Ovary (tissue), 9 donors: Measurements from ENCODE around the gene HIPK3. TPM values are rescaled to one million over a fixed set of nuclear protein-coding genes. Genes with fewer than 3 reads are reported as not detected.

Source experiments
- DNase-seq, 5 donors: peaks; one replicate each; pipeline ENCODE4 v3.0.0-alpha.2; 2019 to 2020
- H3K27ac ChIP-seq, 2 donors: fragments of 200-600 bp; one replicate each; pipeline versions ENCODE4 v1.5.1 to v1.8.0; 2019 to 2022
- H3K27me3 ChIP-seq: fragments of 200-600 bp; one replicate; pipeline ENCODE4 v1.8.0; 2022
- H3K36me3 ChIP-seq: fragments of 200-600 bp; sonication (generic); one replicate; pipeline ENCODE4 v1.5.1; 2019
- H3K4me1 ChIP-seq: one replicate; pipeline ENCODE4 v1.8.1; 2013; ENCODE audit warnings: mild to moderate bottlenecking, moderate library complexity; ENCODE audit not compliant: insufficient read depth
- H3K4me3 ChIP-seq: fragments of 200-600 bp; sonication (generic); one replicate; pipeline ENCODE4 v1.5.1; 2017
- H3K9me3 ChIP-seq, 2 donors: fragments of 200-600 bp in 1 of 2; sonication (generic) in 1 of 2; one replicate each; pipeline versions ENCODE4 v1.5.1 to v1.8.1; 2013 to 2019; ENCODE audit warnings: mild to moderate bottlenecking in 1 of 2, moderate library complexity in 1 of 2
- EP300 ChIP-seq: sonication (generic); formaldehyde crosslinking; IDR thresholded peaks from one replicate; pipeline ENCODE4 v1.6.1; 2017; ENCODE audit warnings: antibody characterized with exemption
- POLR2A ChIP-seq: fragments of 450-650 bp; IDR thresholded peaks from one replicate; pipeline ENCODE4 v1.6.1; 2017; ENCODE audit warnings: antibody characterized with exemption, mild to moderate bottlenecking, moderate library complexity
- WGBS, 3 donors: extraction: QIAGEN DNeasy Blood & Tissue Kit in 1 of 3; methylation state at CpG; one replicate each; pipeline versions ENCODE4 v1.1.5 to v1.1.7; 2013 to 2017; 5-methylcytosine and 5-hydroxymethylcytosine counted together
- intact Hi-C, 4 donors: fragments of 100-400 bp; cut with DNase I; formaldehyde crosslinking; loops; one replicate each; pipeline versions ENCODE4 v1.11.0 to v1.15.1; 2022 to 2023
- polyA plus RNA-seq, 2 donors: library from polyadenylated mRNA; stranded (reverse); fragments of 200-250 nt in 1 of 2; fragments of 350-450 nt in 1 of 2; fragmentation: Illumina TruSeq in 1 of 2; extraction: RNeasy Lipid Tissue Mini Kit (QIAGEN cat#74804) in 1 of 2; gene quantifications; one replicate each; pipeline ENCODE4 v1.2.3, GENCODE V29; 2013 to 2014
- total RNA-seq, 7 donors: library from RNA; depleted of rRNA in 2 of 7; stranded (reverse); fragments of >200 nt in 2 of 7; fragmentation: NEBNext Ultra II Directional in 3 of 7; extraction: Animal tissue kit (Norgen Biotek cat#: 25700) in 3 of 7; gene quantifications; one replicate each; pipeline versions ENCODE4 v1.1.0 to v1.2.4, GENCODE V29; 2016 to 2023
- TF ChIP-seq, protein P1 (sequence below), 3 donors: fragments of 450-650 bp in 2 of 3; fragments of 200-600 bp in 1 of 3; IDR thresholded peaks; one replicate each; pipeline versions ENCODE4 v1.5.1 to v1.8.0; 2016 to 2022; ENCODE audit warnings: antibody characterized with exemption in 3 of 3, mild to moderate bottlenecking in 1 of 3
- donor health status: DM: no; HTN: no; CAD: no; lungs with moderate emphysema.
- donor health status: DM: no; HTN: no; CAD: no.
- donor health status: Bipolar disorder and iron deficiency.
- donor health status: DM: yes; HTN: yes; CAD: no.
- donor health status: DM: no; HTN: no; CAD: no.
- donor health status: DM: yes; HTN: yes; CAD: no.

Gene HIPK3
- total and polyA plus RNA-seq, 9 donors = 28.0 to 252 (median 178) TPM

DNA sequence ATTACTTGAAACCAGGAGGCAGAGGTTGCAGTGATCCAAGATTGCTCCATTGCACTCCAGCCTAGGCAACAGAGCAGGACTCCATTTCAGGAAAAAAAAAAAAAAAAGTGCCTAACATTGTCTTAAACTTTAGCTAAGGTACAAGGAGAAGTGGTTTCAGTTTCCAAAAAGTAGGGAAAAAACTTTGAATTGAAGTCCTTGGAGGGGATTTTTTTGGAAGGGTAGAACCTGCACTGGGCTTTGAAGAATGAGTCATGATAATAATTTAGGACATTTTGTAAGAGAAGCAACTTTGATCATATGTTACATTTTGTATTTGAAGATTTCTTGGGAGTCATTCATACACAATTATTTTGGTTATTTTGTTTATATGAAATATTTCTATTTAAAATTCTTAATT is 31.8 kb upstream of the HIPK3 start:
- H3K4me3 ChIP-seq = no peak overlapping the region
- no peaks in the 10 kb centered on the region for H3K9me3 ChIP-seq
- DNase-seq = no peak
- H3K36me3 ChIP-seq = no peaks in the 10 kb centered on the region
- H3K4me1 ChIP-seq = no peaks in the 10 kb centered on the region
- intact Hi-C loops = no loop called here
- no peak overlapping the region for H3K27ac ChIP-seq
- TF ChIP-seq, protein P1, sequence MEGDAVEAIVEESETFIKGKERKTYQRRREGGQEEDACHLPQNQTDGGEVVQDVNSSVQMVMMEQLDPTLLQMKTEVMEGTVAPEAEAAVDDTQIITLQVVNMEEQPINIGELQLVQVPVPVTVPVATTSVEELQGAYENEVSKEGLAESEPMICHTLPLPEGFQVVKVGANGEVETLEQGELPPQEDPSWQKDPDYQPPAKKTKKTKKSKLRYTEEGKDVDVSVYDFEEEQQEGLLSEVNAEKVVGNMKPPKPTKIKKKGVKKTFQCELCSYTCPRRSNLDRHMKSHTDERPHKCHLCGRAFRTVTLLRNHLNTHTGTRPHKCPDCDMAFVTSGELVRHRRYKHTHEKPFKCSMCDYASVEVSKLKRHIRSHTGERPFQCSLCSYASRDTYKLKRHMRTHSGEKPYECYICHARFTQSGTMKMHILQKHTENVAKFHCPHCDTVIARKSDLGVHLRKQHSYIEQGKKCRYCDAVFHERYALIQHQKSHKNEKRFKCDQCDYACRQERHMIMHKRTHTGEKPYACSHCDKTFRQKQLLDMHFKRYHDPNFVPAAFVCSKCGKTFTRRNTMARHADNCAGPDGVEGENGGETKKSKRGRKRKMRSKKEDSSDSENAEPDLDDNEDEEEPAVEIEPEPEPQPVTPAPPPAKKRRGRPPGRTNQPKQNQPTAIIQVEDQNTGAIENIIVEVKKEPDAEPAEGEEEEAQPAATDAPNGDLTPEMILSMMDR (IDR thresholded peaks at IDR 0.05) = no peak
- TF ChIP-seq POLR2A = no peak
- no peak for TF ChIP-seq EP300
- no peaks in the 10 kb centered on the region for H3K27me3 ChIP-seq

DNA sequence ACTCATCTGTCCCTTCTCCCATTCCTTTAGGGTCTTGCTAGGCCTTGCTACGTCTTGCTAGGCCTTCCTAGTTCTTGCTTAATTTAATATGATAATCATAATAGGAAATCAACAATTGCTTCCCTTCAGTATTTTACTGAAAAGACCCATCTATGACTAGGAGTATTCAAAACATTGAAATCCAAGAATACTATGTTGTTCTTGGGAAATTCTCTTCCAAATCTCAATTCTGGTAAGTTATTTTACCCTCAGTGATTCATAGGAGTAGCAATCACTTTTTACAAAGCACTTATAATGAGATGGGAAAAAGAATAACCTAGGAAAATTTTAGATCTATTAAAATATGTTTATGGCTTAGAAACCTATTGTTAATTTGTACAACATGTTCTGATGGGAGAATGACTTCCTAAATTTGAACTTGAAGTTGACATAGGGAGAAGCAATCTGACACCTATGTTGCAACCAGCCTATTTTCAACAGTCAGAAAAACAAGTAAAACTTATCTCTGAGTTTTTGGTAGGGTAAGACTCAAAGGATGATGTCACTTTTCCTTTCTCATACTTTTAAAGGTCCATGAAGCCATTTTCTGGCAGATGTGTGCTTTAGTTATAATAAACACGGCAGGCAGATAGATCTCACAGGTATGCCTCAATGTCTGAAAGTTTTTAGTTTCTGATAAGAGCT is 29.5 kb upstream of the HIPK3 start:
- Histone ChIP-seq H3K4me3 (no peak overlapping the region), H3K4me1 (no peaks in the 10 kb centered on the region), H3K36me3 (no peaks in the 10 kb centered on the region), H3K9me3 (no peaks in the 10 kb centered on the region), H3K27ac (no peak overlapping the region), H3K27me3 (no peaks in the 10 kb centered on the region)
- TF ChIP-seq EP300 (no peak), POLR2A (no peak)
- TF ChIP-seq, protein P1 (IDR thresholded peaks at IDR 0.05) = no peak
- intact Hi-C loops = no loop called here
- WGBS, 3 donors = 69 to 73% (median 72%) methylated on average over 2 of the region's 2 CpGs
- DNase-seq = no peak

DNA sequence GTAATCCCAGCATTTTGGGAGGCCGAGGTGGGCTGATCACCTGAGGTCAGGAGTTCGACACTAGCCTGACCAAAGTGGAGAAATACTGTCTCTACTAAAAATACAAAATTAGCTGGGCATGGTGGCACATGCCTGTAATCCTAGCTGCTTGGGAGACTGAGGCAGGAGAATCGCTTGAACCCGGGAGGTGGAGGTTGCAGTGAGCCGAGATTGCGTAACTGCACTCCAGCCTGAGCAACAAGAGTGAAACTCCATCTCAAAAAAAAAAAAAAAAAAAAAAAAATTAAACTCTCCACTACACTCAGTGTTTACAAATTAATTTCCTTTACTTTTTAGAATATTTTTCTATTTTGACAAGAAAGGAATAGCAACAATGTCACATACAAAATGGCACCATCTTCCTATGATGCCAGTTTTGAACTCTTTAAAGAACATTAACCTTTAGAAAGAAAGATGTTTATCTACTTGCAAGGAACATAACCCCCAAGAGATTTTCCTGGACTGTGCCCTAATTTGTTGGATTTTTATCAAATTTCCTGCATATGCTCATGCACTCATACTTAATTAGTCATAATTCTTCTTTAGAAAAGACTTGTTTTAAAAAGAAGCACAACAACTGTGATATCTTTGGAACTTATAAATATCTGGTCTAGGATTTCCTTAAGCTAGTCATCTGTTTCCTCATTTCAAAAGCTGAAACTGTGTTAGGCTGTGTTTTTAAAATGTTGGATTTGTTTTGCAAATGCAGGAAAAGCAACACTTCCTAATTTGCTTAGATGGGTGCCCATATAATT is 22.6 kb upstream of the HIPK3 start:
- H3K9me3 ChIP-seq = no peaks in the 10 kb centered on the region
- TF ChIP-seq POLR2A (no peak), EP300 (no peak)
- TF ChIP-seq, protein P1 (IDR thresholded peaks at IDR 0.05) = no peak
- WGBS, 3 donors = 47 to 74% (median 50%) methylated on average over 6 of the region's 6 CpGs
- no peak for DNase-seq
- no peak overlapping the region for H3K4me3 ChIP-seq
- no peak overlapping the region for H3K27ac ChIP-seq
- no peaks in the 10 kb centered on the region for H3K36me3 ChIP-seq
- no peaks in the 10 kb centered on the region for H3K27me3 ChIP-seq
- intact Hi-C loops = no loop called here
- peaks cover 3% of the 10 kb centered on the region for H3K4me1 ChIP-seq

DNA sequence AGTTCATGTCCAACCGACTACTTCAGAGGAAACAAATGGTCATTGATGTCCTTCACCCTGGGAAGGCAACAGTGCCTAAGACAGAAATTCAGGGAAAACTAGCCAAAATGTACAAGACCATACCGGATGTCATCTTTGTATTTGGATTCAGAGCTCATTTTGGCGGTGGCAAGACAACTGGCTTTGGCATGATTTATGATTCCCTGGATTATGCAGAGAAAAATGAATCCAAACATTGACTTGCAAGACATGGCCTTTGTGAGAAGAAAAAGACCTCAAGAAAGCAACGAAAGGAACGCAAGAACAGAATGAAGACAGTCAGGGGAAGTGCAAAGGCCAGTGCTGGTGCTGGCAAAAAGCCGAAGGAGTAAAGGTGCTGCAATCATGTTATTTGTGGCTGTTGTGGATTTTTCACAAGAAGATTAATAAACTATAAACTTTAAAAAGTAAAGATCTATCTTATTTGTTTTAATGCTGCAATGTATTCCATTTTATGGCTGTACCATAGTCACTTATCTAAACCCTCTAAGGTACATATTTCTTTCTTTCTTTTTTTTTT is 20.1 kb upstream of the HIPK3 start:
- Histone ChIP-seq H3K36me3 (no peaks in the 10 kb centered on the region), H3K4me1 (peaks cover 3% of the 10 kb centered on the region), H3K27me3 (no peaks in the 10 kb centered on the region), H3K27ac (no peak overlapping the region), H3K4me3 (no peak overlapping the region), H3K9me3 (no peaks in the 10 kb centered on the region)
- TF ChIP-seq, protein P1 (IDR thresholded peaks at IDR 0.05) = no peak
- no peak for TF ChIP-seq EP300
- no peak for TF ChIP-seq POLR2A
- no peak for DNase-seq
- intact Hi-C loops = no loop called here
- 76 to 79% (median 76%) methylated on average over 6 of the region's 6 CpGs for WGBS, 3 donors
